ENCODE measurements around the gene ZNF740. TPM values are rescaled to one million over a fixed set of nuclear protein-coding genes. Genes with fewer than 3 reads are reported as not detected.

The ZNF740 gene
- polyA plus RNA-seq, 1 of the 3 experiments (the other 2 are of a cell fraction) = 14.6 TPM

DNA sequence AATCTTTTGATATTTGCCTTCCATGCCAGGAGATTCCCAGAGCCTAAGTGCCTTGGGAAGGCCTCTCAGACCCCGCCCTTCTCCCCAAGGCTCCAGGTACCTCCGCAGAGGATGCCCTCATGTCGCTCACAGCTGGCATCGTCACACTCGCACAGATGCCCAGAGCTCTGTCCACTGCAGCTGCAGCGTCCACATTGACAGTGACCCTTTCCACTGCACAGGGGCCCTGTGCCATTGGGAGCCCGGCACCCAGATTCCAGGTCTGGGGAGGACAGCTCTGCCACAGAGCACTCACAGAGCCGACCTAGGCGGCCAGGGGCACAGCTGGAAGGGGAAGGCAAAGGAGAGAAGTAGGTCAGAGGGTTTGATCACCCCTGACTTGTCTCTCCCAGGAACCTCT is 12.5 kb downstream of the ZNF740 start:
- H3K36me3 ChIP-seq (replicated peaks in 1 of 2; ENCODE audit: control insufficient read depth in 1 of 2, insufficient read depth in 2 of 2, low read length in 1 of 2) = peaks cover 6 to 10% of the 10 kb centered on the region in 2 experiments
- H3K79me2 ChIP-seq (ENCODE audit: insufficient read depth) = no peaks in the 10 kb centered on the region
- no peaks in the 10 kb centered on the region for H3K9me2 ChIP-seq
- TF ChIP-seq TAF1 (IDR thresholded peaks at IDR 0.05; ENCODE audit: borderline replicate concordance, low read depth, low read length) = no peak
- no peak for TF ChIP-seq SIN3A (IDR thresholded peaks at IDR 0.05; ENCODE audit: borderline replicate concordance, low read depth, low read length)
- TF ChIP-seq TCF12 (IDR thresholded peaks at IDR 0.05) = no peak
- no peak for TF ChIP-seq EZH2phosphoT487 (IDR thresholded peaks at IDR 0.05; ENCODE audit: borderline replicate concordance, low read depth)
- no peak for TF ChIP-seq TEAD4 (IDR thresholded peaks at IDR 0.05; ENCODE audit: borderline replicate concordance, insufficient read depth)
- no peak for TF ChIP-seq FOXM1 (IDR thresholded peaks at IDR 0.05; ENCODE audit: low read depth)
- no peak for TF ChIP-seq YY1 (IDR thresholded peaks at IDR 0.05; ENCODE audit: low read depth)
- TF ChIP-seq CHD2 (IDR thresholded peaks at IDR 0.05; ENCODE audit: low read length, partially characterized antibody) = no peak
- no peak for TF ChIP-seq NRF1 (IDR thresholded peaks at IDR 0.05; ENCODE audit: low read depth, low read length)
- TF ChIP-seq EP300 (IDR thresholded peaks at IDR 0.05; ENCODE audit: borderline replicate concordance in 1 of 2, low read depth in 1 of 2, low read length in 1 of 2) = no peak
- TF ChIP-seq SMC3 (IDR thresholded peaks at IDR 0.05; ENCODE audit: low read depth, low read length) = no peak
- H3K4me2 ChIP-seq = no peak overlapping the region
- peaks cover 13% of the 10 kb centered on the region for H3F3A ChIP-seq (replicated peaks; ENCODE audit: insufficient read depth)
- H3K9ac ChIP-seq = no peak overlapping the region
- 67% methylated on average over 9 of the region's 9 CpGs for WGBS (ENCODE audit: low lambda C conversion rate)
- H3K27ac ChIP-seq (ENCODE audit: low read depth in 2 of 2, low read length in 1 of 2) = no peak overlapping the region
- ChIA-PET POLR2A (interaction anchor here (0.7 kb wide), 1 partner anchor 33 kb away, joined by 4 read pairs; no protein-coding TSS in a partner anchor), CTCF (interaction anchor here (1.2 to 9.5 kb wide), 4 partner anchors 10 to 128 kb away, joined by 4 to 181 read pairs (median 74); no protein-coding TSS in a partner anchor)
- DNase-seq = no peak
- no peak overlapping the region for H2AFZ ChIP-seq (ENCODE audit: low read depth)
- no peaks in the 10 kb centered on the region; a peak in 1 of 4 replicates for H3K4me1 ChIP-seq (ENCODE audit: control insufficient read depth in 1 of 2, insufficient read depth in 2 of 2, low read depth in 1 of 2, low read length in 1 of 2)
- H3K9me3 ChIP-seq = no peaks in the 10 kb centered on the region
- H4K20me1 ChIP-seq (ENCODE audit: insufficient read depth) = no peaks in the 10 kb centered on the region
- no peak overlapping the region for H3K4me3 ChIP-seq (ENCODE audit: low read depth in 2 of 2, low read length in 1 of 2)
- no peaks in the 10 kb centered on the region for H3K27me3 ChIP-seq (ENCODE audit: insufficient read depth)

DNA sequence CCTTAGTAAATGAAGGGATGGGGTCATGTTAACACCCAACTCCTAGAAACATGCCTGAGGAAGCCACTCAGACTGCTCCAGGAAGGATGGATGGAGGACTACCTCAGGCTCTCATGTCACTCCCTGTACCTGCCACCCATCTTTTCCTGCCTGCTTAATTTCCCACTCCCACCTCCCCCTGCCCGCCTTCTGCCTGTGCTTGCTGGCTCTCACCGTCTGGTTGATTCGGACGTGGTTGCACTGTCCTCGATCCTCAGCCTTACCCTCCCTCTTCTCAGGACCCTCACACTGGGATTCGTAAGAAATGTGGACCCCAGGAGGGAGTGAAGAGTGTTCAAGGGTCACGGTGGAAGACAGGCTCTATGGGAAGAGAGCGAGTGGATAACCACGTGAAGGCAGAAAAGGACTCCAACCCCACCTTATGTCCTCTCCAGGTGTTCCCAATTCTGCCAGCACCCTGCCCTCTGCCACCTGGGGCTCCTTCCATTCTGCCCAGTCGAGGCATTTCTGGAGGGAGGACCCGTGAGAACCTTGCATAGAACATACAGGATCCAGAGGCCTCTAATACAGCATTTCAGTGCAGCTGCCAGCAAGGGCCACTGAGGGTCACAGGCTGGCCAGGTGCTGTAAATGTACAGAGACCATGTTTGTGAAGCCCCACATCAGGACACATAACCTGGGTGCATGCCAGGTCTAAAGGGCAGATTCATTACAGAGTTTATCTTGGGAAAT is 13.6 kb downstream of the ZNF740 start:
- Histone ChIP-seq H4K20me1 (ENCODE audit: insufficient read depth) (no peaks in the 10 kb centered on the region), H3K9me3 (no peaks in the 10 kb centered on the region), H3K4me2 (no peak overlapping the region), H2AFZ (ENCODE audit: low read depth) (no peak overlapping the region), H3K4me1 (ENCODE audit: control insufficient read depth in 1 of 2, insufficient read depth in 2 of 2, low read depth in 1 of 2, low read length in 1 of 2) (no peaks in the 10 kb centered on the region; a peak in 1 of 4 replicates), H3K27me3 (ENCODE audit: insufficient read depth) (no peaks in the 10 kb centered on the region), H3K9me2 (no peaks in the 10 kb centered on the region), H3K9ac (no peak overlapping the region), H3K36me3 (replicated peaks in 1 of 2; ENCODE audit: control insufficient read depth in 1 of 2, insufficient read depth in 2 of 2, low read length in 1 of 2) (peaks cover 3 to 6% of the 10 kb centered on the region in 2 experiments), H3F3A (replicated peaks; ENCODE audit: insufficient read depth) (peaks cover 5% of the 10 kb centered on the region), H3K27ac (ENCODE audit: low read depth in 2 of 2, low read length in 1 of 2) (no peak overlapping the region), H3K79me2 (ENCODE audit: insufficient read depth) (no peaks in the 10 kb centered on the region), H3K4me3 (ENCODE audit: low read depth in 2 of 2, low read length in 1 of 2) (no peak overlapping the region)
- no peak for DNase-seq
- no peak for TF ChIP-seq ELF1 (IDR thresholded peaks at IDR 0.05)
- TF ChIP-seq TEAD4 (IDR thresholded peaks at IDR 0.05; ENCODE audit: borderline replicate concordance, insufficient read depth) = no peak
- no peak for TF ChIP-seq CHD2 (IDR thresholded peaks at IDR 0.05; ENCODE audit: low read length, partially characterized antibody)
- TF ChIP-seq, protein P1, sequence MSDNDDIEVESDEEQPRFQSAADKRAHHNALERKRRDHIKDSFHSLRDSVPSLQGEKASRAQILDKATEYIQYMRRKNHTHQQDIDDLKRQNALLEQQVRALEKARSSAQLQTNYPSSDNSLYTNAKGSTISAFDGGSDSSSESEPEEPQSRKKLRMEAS (IDR thresholded peaks at IDR 0.05; ENCODE audit: low read depth) = no peak
- TF ChIP-seq FOSL2 (IDR thresholded peaks at IDR 0.05; ENCODE audit: borderline replicate concordance, low read depth) = no peak
- no peak for TF ChIP-seq MEF2A (IDR thresholded peaks at IDR 0.05; ENCODE audit: borderline replicate concordance, low read depth)
- POLR2A ChIA-PET = interaction anchor here (0.7 kb wide), 1 partner anchor 34 kb away, joined by 4 read pairs; no protein-coding TSS in a partner anchor
- 79% methylated on average over 11 of the region's 11 CpGs for WGBS (ENCODE audit: low lambda C conversion rate)
- CTCF ChIA-PET = interaction anchor here (1.2 to 9.5 kb wide), 6 partner anchors 12 to 129 kb away, joined by 4 to 181 read pairs (median 74); partner anchors contain the start of gene ITGB7
